NB4 (cell line): ENCODE measurements around the gene NKD1.

Source experiments
- CTCF ChIP-seq: IDR thresholded peaks from one replicate; pipeline ENCODE4 v1.5.1; 2012; ENCODE audit warnings: low read depth, low read length
- MAX ChIP-seq: IDR thresholded peaks from 2 replicates; pipeline ENCODE4 v1.6.1; 2011; ENCODE audit warnings: low read depth, low read length
- POLR2A ChIP-seq: IDR thresholded peaks from 2 replicates; pipeline ENCODE4 v1.6.1; 2011; ENCODE audit warnings: mild to moderate bottlenecking; ENCODE audit not compliant: insufficient read length; ENCODE audit errors: extremely low read depth

DNA sequence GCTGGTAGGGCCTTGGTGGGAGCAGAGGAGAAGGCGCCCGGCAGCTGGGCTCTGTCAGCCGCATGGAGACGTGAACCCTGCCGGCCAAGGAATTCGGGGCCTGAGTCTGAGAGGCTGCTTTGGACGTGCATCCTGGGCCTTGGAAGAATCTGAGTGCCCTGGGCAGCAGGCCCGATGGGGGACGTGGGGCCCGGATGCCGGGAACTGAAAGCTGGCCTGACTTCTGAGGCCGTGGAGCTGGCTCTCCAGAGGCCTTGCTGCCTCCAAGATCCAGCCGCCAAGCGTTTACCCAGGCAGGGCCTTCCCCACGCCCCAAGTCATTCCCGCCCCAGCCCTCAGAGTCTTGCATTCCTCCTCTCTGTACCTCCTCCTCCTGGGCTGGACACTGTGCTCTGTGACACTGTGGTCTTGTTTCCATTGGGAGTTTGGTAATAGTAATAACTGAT is 37.2 kb downstream of the NKD1 start:
- TF ChIP-seq CTCF = no peak
- no peak for TF ChIP-seq MAX
- no peak for TF ChIP-seq POLR2A
